CD4-positive, alpha-beta T cell (primary cell): ENCODE measurements around the gene UQCC3. TPM values are rescaled to one million over a fixed set of nuclear protein-coding genes. Genes with fewer than 3 reads are reported as not detected.

ENCODE experiments used
- ATAC-seq: fragments of 200-7000 bp; cut with Tn5 transposase; one replicate; pipeline ENCODE4 v1.10.0; 2022; ENCODE audit warnings: mild to moderate bottlenecking; ENCODE audit not compliant: poor library complexity
- CTCF ChIA-PET: fragments of 350-600 bp; sonication (Branson Sonifier 250); formaldehyde crosslinking; loops from one replicate; lab custom pipeline; 2021; ENCODE audit warnings: antibody characterized with exemption, inconsistent platforms; lab: Charles Lee
- POLR2A ChIA-PET: fragments of 350-600 bp; sonication (Branson Sonifier 250); formaldehyde crosslinking; loops from one replicate; lab custom pipeline; 2021; ENCODE audit warnings: antibody characterized with exemption, inconsistent platforms; lab: Charles Lee
- DNase-seq, 14 experiments: peaks; one replicate each; pipeline ENCODE4 v3.0.0-alpha.2; 2013 to 2020; ENCODE audit warnings: mixed read lengths in 2 of 14
- H3K27ac ChIP-seq, 2 donors: one replicate each; pipeline versions ENCODE4 v1.5.1 to v1.7.0; 2013; ENCODE audit warnings: low read length in 2 of 2, low read depth in 1 of 2, mild to moderate bottlenecking in 1 of 2
- H3K27me3 ChIP-seq, 2 experiments: 1 replicate in 1 of 2; 2 replicates in 1 of 2; pipeline versions ENCODE4 v1.6.1 to v1.7.0; 2013; ENCODE audit warnings: low read length in 2 of 2, control low read depth in 1 of 2, mild to moderate bottlenecking in 1 of 2, moderate library complexity in 1 of 2; ENCODE audit not compliant: insufficient read depth in 2 of 2, control insufficient read depth in 1 of 2
- H3K36me3 ChIP-seq: one replicate; pipeline ENCODE4 v1.6.1; 2013; ENCODE audit warnings: low read length, control low read depth; ENCODE audit not compliant: insufficient read depth
- H3K4me1 ChIP-seq: one replicate; pipeline ENCODE4 v1.6.1; 2013; ENCODE audit warnings: low read length, control low read depth; ENCODE audit not compliant: insufficient read depth
- H3K4me3 ChIP-seq: one replicate; pipeline ENCODE4 v1.5.1; 2013; ENCODE audit warnings: mild to moderate bottlenecking, low read length, moderate library complexity
- H3K9me3 ChIP-seq, 2 experiments: 1 replicate in 1 of 2; 2 replicates in 1 of 2; pipeline versions ENCODE4 v1.6.1 to v1.7.0; 2013; ENCODE audit warnings: low read length in 2 of 2, mild to moderate bottlenecking in 2 of 2, control low read depth in 1 of 2, moderate library complexity in 1 of 2; ENCODE audit not compliant: control insufficient read depth in 1 of 2, insufficient read depth in 1 of 2
- H3K27ac Mint-ChIP-seq: one replicate; pipeline ENCODE4 v1.8.0; 2020; ENCODE audit warnings: mixed read lengths
- H3K27me3 Mint-ChIP-seq: one replicate; pipeline ENCODE4 v1.8.0; 2021; ENCODE audit warnings: mixed read lengths
- H3K36me3 Mint-ChIP-seq: one replicate; pipeline ENCODE4 v1.8.0; 2021; ENCODE audit warnings: low read depth, mixed read lengths
- H3K4me1 Mint-ChIP-seq: one replicate; pipeline ENCODE4 v1.8.0; 2021; ENCODE audit warnings: low read depth, mixed read lengths
- H3K4me3 Mint-ChIP-seq: one replicate; pipeline ENCODE4 v1.8.0; 2020; ENCODE audit warnings: mild to moderate bottlenecking, mixed read lengths
- H3K9me3 Mint-ChIP-seq: one replicate; pipeline ENCODE4 v1.8.0; 2020; ENCODE audit warnings: mixed read lengths
- CTCF ChIP-seq: fragments of 200-600 bp; IDR thresholded peaks from one replicate; pipeline ENCODE4 v1.8.0; 2022; ENCODE audit warnings: antibody characterized with exemption, mild to moderate bottlenecking
- intact Hi-C, 2 experiments: fragments of 100-400 bp; cut with DNase I in 1 of 2; cut with micrococcal nuclease in 1 of 2; formaldehyde crosslinking; loops; one replicate each; pipeline versions ENCODE4 v1.15.1 to v1.9.0; 2023 to 2025; cut with DNase I, micrococcal nuclease
- total RNA-seq, 174 experiments: library from RNA in 2 of 174; stranded (reverse) in 2 of 174; gene quantifications; one replicate each; pipeline ENCODE4 v1.2.3 and lab custom pipeline; 2021 to 2026

Gene UQCC3
- total RNA-seq, 2 experiments from 2014 or later, result 1.5 to 2.3 TPM

- peaks cover 47% of the 10 kb centered on the region for H3K4me1 ChIP-seq
- H3K36me3 Mint-ChIP-seq, result peaks cover 35% of the 10 kb centered on the region
- H3K27ac ChIP-seq, result no peak overlapping the region
- H3K36me3 ChIP-seq, result peaks cover 44% of the 10 kb centered on the region
- no peak for TF ChIP-seq CTCF
- H3K4me1 Mint-ChIP-seq, result peaks cover 33% of the 10 kb centered on the region
- no peaks in the 10 kb centered on the region for H3K27me3 ChIP-seq
- POLR2A ChIA-PET, result interaction anchor here (0.6 to 7.0 kb wide), 7 partner anchors 15 to 104 kb away, joined by 3 to 77 read pairs (median 5); partner anchors contain the start of genes C11orf98, CSKMT, EEF1G and HNRNPUL2
- CTCF ChIA-PET, result no interaction called here
- no peak overlapping the region for H3K4me3 ChIP-seq
- no peak for DNase-seq
- H3K9me3 ChIP-seq, result no peaks in the 10 kb centered on the region
- intact Hi-C loops, result loop anchor here in 1 of 2 experiments (1.0 to 2.0 kb wide), 4 partner anchors 19 to 61 kb away; partner anchors contain the start of gene MTA2
- peak overlapping the region; percentile 11 for H3K4me3 Mint-ChIP-seq
- no peak for ATAC-seq
- no peaks in the 10 kb centered on the region for H3K27me3 Mint-ChIP-seq
- no peak overlapping the region for H3K27ac Mint-ChIP-seq
- H3K9me3 Mint-ChIP-seq, result no peaks in the 10 kb centered on the region
Measured at GRCh38 chr11:62647609-62648005, 23.9 kb upstream of the UQCC3 start.

- no peak overlapping the region for H3K4me3 ChIP-seq
- no peaks in the 10 kb centered on the region for H3K27me3 ChIP-seq
- no peaks in the 10 kb centered on the region for H3K27me3 Mint-ChIP-seq
- peaks cover 33% of the 10 kb centered on the region for H3K4me1 Mint-ChIP-seq
- intact Hi-C loops, result no loop called here
- H3K27ac ChIP-seq, result no peak overlapping the region
- no peak overlapping the region for H3K27ac Mint-ChIP-seq
- H3K9me3 ChIP-seq, result no peaks in the 10 kb centered on the region
- ChIA-PET POLR2A (interaction anchor here (0.6 to 7.0 kb wide), 8 partner anchors 15 to 79 kb away, joined by 3 to 77 read pairs (median 5); partner anchors contain the start of genes C11orf98, CSKMT, EEF1G and HNRNPUL2), CTCF (interaction anchor here (1.0 kb wide), 1 partner anchor 233 kb away, joined by 3 read pairs; the partner anchor contains the start of gene SLC3A2)
- no peak for TF ChIP-seq CTCF
- peaks cover 50% of the 10 kb centered on the region for H3K4me1 ChIP-seq
- peaks cover 38% of the 10 kb centered on the region for H3K36me3 ChIP-seq
- H3K9me3 Mint-ChIP-seq, result no peaks in the 10 kb centered on the region
- ATAC-seq, result no peak
- peak overlapping the region; percentile 11 for H3K4me3 Mint-ChIP-seq
- H3K36me3 Mint-ChIP-seq, result peaks cover 33% of the 10 kb centered on the region
- DNase-seq, result no peak
Measured at GRCh38 chr11:62648185-62648966, 23.1 kb upstream of the UQCC3 start.

GRCh38 chr11:62648967-62649364 is 22.5 kb upstream of the UQCC3 start:
- peaks cover 35% of the 10 kb centered on the region for H3K36me3 ChIP-seq
- H3K36me3 Mint-ChIP-seq, result peaks cover 36% of the 10 kb centered on the region
- no peak overlapping the region for H3K27ac ChIP-seq
- ATAC-seq (no peak), DNase-seq (no peak)
- no peak for TF ChIP-seq CTCF
- H3K4me1 ChIP-seq, result peaks cover 54% of the 10 kb centered on the region
- no peak overlapping the region for H3K4me3 ChIP-seq
- peaks cover 36% of the 10 kb centered on the region for H3K4me1 Mint-ChIP-seq
- ChIA-PET CTCF (interaction anchor here (1.0 kb wide), 1 partner anchor 232 kb away, joined by 3 read pairs; the partner anchor contains the start of gene SLC3A2), POLR2A (interaction anchor here (0.8 to 7.0 kb wide), 6 partner anchors 14 to 192 kb away, joined by 3 to 77 read pairs (median 5); partner anchors contain the start of genes C11orf98, CSKMT, ROM1 and TUT1)
- intact Hi-C loops, result no loop called here
- H3K9me3 ChIP-seq, result no peaks in the 10 kb centered on the region
- H3K27me3 Mint-ChIP-seq, result no peaks in the 10 kb centered on the region
- H3K27ac Mint-ChIP-seq, result no peak overlapping the region
- peak overlapping the region; percentile 7 for H3K4me3 Mint-ChIP-seq
- H3K9me3 Mint-ChIP-seq, result no peaks in the 10 kb centered on the region
- no peaks in the 10 kb centered on the region for H3K27me3 ChIP-seq
